Lower leg skin (tissue), 4 donors: Measurements from ENCODE around the gene HOXB1. TPM values are rescaled to one million over a fixed set of nuclear protein-coding genes. Genes with fewer than 3 reads are reported as not detected.

Experiments used
- DNase-seq, 2 donors: peaks; one replicate each; pipeline ENCODE4 v3.0.0-alpha.2; 2019; ENCODE audit warnings: low spot score in 2 of 2
- H3K4me3 ChIP-seq: fragments of 200-600 bp; sonication (generic); 2 replicates; pipeline ENCODE4 v1.5.1; 2017; ENCODE audit warnings: mild to moderate bottlenecking, low read depth; ENCODE audit not compliant: poor library complexity, severe bottlenecking
- CTCF ChIP-seq, 3 donors: fragments of 450-650 bp; IDR thresholded peaks; one replicate each; pipeline ENCODE4 v1.5.1; 2016; ENCODE audit warnings: antibody characterized with exemption in 3 of 3, mild to moderate bottlenecking in 3 of 3, moderate library complexity in 2 of 3
- POLR2A ChIP-seq, 2 donors: fragments of 450-650 bp; IDR thresholded peaks; one replicate each; pipeline ENCODE4 v1.6.1; 2016 to 2017; ENCODE audit warnings: antibody characterized with exemption in 2 of 2, mild to moderate bottlenecking in 1 of 2, moderate library complexity in 1 of 2
- WGBS, 2 donors: methylation state at CpG; one replicate each; pipeline ENCODE4 v1.1.5; 2018; 5-methylcytosine and 5-hydroxymethylcytosine counted together
- intact Hi-C: fragments of 100-400 bp; cut with DNase I; formaldehyde crosslinking; loops from one replicate; pipeline ENCODE4 v1.15.0; 2023; ENCODE audit warnings: low total_unique reads
- total RNA-seq, 4 donors: library from RNA; depleted of rRNA; stranded (reverse); fragments of >200 nt; gene quantifications; one replicate each; pipeline ENCODE4 v1.1.0, GENCODE V29; 2016

The HOXB1 gene
- total RNA-seq, 4 donors from 2014 or later = 0.19 to 0.52 TPM; not detected in 2

DNA sequence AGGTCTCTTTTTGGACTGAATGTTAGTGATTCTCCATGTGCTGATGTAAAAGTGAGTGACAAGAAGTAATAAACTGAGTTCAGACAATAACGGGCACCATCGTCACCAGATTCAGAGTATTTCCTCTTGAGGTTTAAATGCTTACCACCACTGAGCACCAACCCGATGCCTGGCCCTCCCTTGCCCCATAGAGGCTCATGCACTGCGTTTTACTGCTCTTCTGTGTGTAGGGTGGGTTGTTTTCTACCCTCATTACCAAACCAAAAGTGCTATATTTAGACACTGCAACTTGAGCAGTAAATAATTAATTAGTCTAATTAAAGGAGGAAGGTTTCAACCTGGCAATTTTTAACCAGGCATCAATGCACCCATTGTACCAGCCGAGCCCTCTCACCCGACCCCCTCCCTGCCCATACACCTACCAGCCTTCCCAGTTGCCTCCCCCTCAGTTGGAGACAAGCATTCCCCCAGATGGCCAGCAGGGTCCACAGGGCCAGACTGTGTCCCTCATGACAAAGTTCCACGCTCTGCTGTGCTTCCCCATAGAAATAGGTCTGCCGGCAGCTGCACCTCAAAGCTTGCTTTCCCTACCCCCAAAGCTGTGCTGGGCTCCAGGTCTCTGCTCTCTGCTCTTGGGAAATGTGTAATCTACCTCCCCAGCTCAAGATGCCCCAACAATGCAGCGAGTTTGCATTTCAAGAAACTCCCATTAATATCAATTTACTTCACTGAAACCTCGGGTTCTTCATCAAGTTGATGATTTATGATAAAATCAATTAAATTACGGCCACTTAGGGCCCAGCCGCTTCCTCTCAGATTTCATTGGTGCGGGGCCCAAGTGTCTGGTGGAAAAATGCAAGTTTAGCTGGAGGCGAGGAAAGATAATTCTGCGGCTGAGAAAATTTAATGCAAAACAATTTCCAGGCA, 31.3 kb upstream of the HOXB1 start:
- TF ChIP-seq POLR2A (IDR thresholded peaks at IDR 0.05) (no peak), CTCF (IDR thresholded peaks at IDR 0.05) (no peak)
- DNase-seq = no peak
- WGBS, 2 donors = 74 to 75% methylated on average over 15 of the region's 15 CpGs
- intact Hi-C loops = no loop called here
- no peak overlapping the region for H3K4me3 ChIP-seq

DNA sequence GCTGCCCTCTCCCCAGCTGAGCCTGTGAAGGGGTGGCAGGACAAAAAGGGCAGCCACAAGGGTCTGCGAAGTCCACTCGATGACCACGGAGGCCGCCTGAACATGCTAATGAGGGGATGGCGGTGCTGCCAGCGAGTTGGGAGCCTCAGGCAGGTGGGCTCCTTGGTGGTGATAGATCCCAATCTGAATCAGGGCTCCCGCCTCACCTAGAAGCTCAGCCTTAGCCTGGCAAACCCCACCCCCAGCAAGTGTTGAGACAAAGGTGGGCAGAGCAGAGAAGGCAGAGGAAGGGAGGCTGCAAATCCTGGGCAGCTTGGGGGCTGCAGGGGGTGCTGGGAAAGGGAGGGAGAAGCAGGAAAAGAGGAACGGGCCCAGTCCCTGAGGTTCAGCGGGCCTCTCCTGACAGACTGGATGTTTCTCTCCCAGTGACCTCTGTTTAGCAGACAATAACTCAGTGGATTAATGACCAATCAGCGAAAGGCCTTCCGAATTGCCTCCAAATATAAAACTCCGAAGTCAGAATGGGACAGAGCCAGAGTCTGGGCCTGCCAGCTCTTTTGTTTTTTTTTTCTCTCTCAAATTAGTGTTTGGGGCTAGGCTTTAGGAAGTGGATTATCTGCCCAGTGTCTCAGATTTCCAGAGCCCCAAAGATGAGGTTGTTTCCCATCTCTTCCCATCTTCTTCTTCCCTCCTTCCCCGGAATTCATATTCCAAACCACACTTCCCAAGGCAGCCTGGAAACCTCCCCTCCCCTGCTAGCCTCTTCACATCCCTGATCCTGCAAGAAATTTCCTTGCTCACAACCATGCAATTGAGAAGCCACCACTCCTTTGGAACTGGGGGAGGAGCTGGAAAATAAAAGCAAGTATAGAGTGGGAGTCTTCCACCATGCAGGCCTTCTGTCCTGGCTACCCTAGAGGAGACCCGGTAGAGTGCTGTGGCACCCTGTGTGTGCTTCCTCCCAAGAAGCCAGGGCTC, 29.3 kb upstream of the HOXB1 start:
- intact Hi-C loops = no loop called here
- 59 to 72% methylated on average over 14 of the region's 14 CpGs for WGBS, 2 donors
- DNase-seq = no peak
- no peak overlapping the region for H3K4me3 ChIP-seq
- TF ChIP-seq POLR2A (IDR thresholded peaks at IDR 0.05) (no peak), CTCF (IDR thresholded peaks at IDR 0.05) (no peak)

GRCh38 chr17:48559122-48559839, 28.5 kb upstream of the HOXB1 start:
- no peak overlapping the region for H3K4me3 ChIP-seq
- no peak for DNase-seq
- intact Hi-C loops = no loop called here
- TF ChIP-seq CTCF (IDR thresholded peaks at IDR 0.05) = no peak
- no peak for TF ChIP-seq POLR2A (IDR thresholded peaks at IDR 0.05)
- 64 to 75% methylated on average over 16 of the region's 16 CpGs for WGBS, 2 donors

DNA sequence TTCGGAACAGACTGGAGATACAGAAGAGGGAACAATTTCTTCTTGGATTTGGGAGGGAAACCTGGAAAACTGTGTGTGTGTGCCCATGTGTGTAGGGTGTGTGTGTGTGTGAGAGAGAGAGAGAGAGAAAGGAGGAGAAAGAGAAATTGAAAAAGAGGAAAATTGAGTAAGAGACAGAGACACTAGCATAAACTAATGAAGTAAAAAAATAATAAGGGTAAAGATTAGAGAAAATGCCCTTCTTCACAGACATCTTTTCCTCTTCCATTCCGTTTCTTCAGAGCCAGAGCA, 28.0 kb upstream of the HOXB1 start:
- TF ChIP-seq CTCF (IDR thresholded peaks at IDR 0.05) = no peak
- no peak for TF ChIP-seq POLR2A (IDR thresholded peaks at IDR 0.05)
- intact Hi-C loops = no loop called here
- 66 to 80% methylated on average over 2 of the region's 2 CpGs for WGBS, 2 donors
- no peak for DNase-seq
- no peak overlapping the region for H3K4me3 ChIP-seq

- 70 to 72% methylated on average over 13 of the region's 13 CpGs for WGBS, 2 donors
- TF ChIP-seq CTCF (IDR thresholded peaks at IDR 0.05) (no peak), POLR2A (IDR thresholded peaks at IDR 0.05) (no peak)
- intact Hi-C loops = no loop called here
- no peak for DNase-seq
- H3K4me3 ChIP-seq = no peak overlapping the region
Measured at GRCh38 chr17:48558057-48558830, 27.4 kb upstream of the HOXB1 start.
